GM19455 (cell line): Measurements from ENCODE around the gene HES4.

ENCODE experiments used
- ATAC-seq: cut with Tn5 transposase; IDR thresholded peaks from one replicate; pipeline ENCODE4 v1.9.1; 2021; ENCODE audit not compliant: unreplicated experiment

HES4 gene

GRCh38 chr1:953524-954320 lies 46.2 kb downstream of the HES4 start:
- ATAC-seq, result no peak

- no peak for ATAC-seq
Observed at GRCh38 chr1:952603-953002, 47.3 kb downstream of the HES4 start.

GRCh38 chr1:952201-952600 lies 47.7 kb downstream of the HES4 start:
- no peak for ATAC-seq

GRCh38 chr1:951364-951763 lies 48.5 kb downstream of the HES4 start:
- no peak for ATAC-seq

GRCh38 chr1:950881-951280 lies 49.0 kb downstream of the HES4 start:
- ATAC-seq, result no peak

DNA sequence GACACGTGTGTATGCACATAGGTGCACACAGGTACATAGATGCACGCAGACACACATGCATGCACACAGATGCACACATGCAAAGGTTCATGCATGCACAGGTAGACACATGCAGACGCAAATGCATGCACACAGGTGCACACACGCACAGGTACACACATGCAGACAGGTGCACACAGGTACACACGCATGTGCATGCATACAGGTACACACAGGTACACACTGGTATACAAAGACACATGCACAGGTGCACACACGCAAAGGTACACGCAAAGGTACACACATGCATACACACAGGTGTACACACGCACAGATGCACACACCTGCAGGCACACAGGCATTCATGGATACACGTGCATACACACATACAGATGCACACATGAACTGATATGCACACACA lies 49.6 kb downstream of the HES4 start:
- no peak for ATAC-seq
